Measurements from ENCODE around the gene TMPRSS15.

The TMPRSS15 gene

GRCh38 chr21:18356801-18357200 lies 46.8 kb downstream of the TMPRSS15 start:
- no peak for DNase-seq (ENCODE audit: low read depth, low spot score)
- in situ Hi-C loops (cut with HindIII; ENCODE audit: low sequenced_read_pairs) = no loop called here
- no peak for TF ChIP-seq CTCF (IDR thresholded peaks at IDR 0.05; ENCODE audit: low read depth, low read length)
- H3K4me3 ChIP-seq (ENCODE audit: low read depth, low read length) = no peak overlapping the region

- no peak for TF ChIP-seq CTCF (IDR thresholded peaks at IDR 0.05; ENCODE audit: low read depth, low read length)
- in situ Hi-C loops (cut with HindIII; ENCODE audit: low sequenced_read_pairs) = no loop called here
- H3K4me3 ChIP-seq (ENCODE audit: low read depth, low read length) = no peak overlapping the region
- DNase-seq (ENCODE audit: low read depth, low spot score) = peak; percentile 27
These were observed 48.6 kb downstream of the TMPRSS15 start for GRCh38 chr21:18354947-18355346.

- in situ Hi-C loops (cut with HindIII; ENCODE audit: low sequenced_read_pairs) = no loop called here
- no peak for TF ChIP-seq CTCF (IDR thresholded peaks at IDR 0.05; ENCODE audit: low read depth, low read length)
- peak; percentile 46 for DNase-seq (ENCODE audit: low read depth, low spot score)
- no peak overlapping the region for H3K4me3 ChIP-seq (ENCODE audit: low read depth, low read length)
These were observed 53.4 kb downstream of the TMPRSS15 start for GRCh38 chr21:18350216-18350615.

GRCh38 chr21:18349468-18349867 lies 54.1 kb downstream of the TMPRSS15 start:
- in situ Hi-C loops (cut with HindIII; ENCODE audit: low sequenced_read_pairs) = no loop called here
- TF ChIP-seq CTCF (IDR thresholded peaks at IDR 0.05; ENCODE audit: low read depth, low read length) = no peak
- DNase-seq (ENCODE audit: low read depth, low spot score) = no peak
- H3K4me3 ChIP-seq (ENCODE audit: low read depth, low read length) = no peak overlapping the region

GRCh38 chr21:18340387-18340942 lies 63.1 kb downstream of the TMPRSS15 start:
- no peak overlapping the region for H3K4me3 ChIP-seq (ENCODE audit: low read depth, low read length)
- DNase-seq (ENCODE audit: low read depth, low spot score) = peak; percentile 57
- in situ Hi-C loops (cut with HindIII; ENCODE audit: low sequenced_read_pairs) = no loop called here
- TF ChIP-seq CTCF (IDR thresholded peaks at IDR 0.05; ENCODE audit: low read depth, low read length) = no peak

GRCh38 chr21:18335651-18336236 lies 67.8 kb downstream of the TMPRSS15 start:
- TF ChIP-seq CTCF (IDR thresholded peaks at IDR 0.05; ENCODE audit: low read depth, low read length) = no peak
- in situ Hi-C loops (cut with HindIII; ENCODE audit: low sequenced_read_pairs) = no loop called here
- DNase-seq (ENCODE audit: low read depth, low spot score) = no peak
- no peak overlapping the region for H3K4me3 ChIP-seq (ENCODE audit: low read depth, low read length)
